K562 (cell line): ENCODE results near the gene BIK.

ENCODE experiments used
- EWSR1 ChIP-seq: fragments of 450-650 bp; IDR thresholded peaks from 2 replicates; pipeline ENCODE4 v1.6.1; 2018; ENCODE audit warnings: borderline replicate concordance, mild to moderate bottlenecking, low read depth, moderate library complexity; ENCODE audit not compliant: partially characterized antibody
- MAFG ChIP-seq: fragments of 450-650 bp; conservative IDR thresholded peaks from 2 replicates; pipeline ENCODE4 v1.6.1; 2016; ENCODE audit warnings: missing genetic modification characterization, missing compliant biosample characterization
- NONO ChIP-seq, 2 experiments: fragments of 200-400 bp in 1 of 2; fragments of 450-650 bp in 1 of 2; formaldehyde crosslinking in 1 of 2; IDR thresholded peaks; 2 replicates each; pipeline ENCODE4 v1.6.1; 2017; ENCODE audit warnings: low read depth in 2 of 2, mild to moderate bottlenecking in 2 of 2, moderate library complexity in 2 of 2, low read length in 1 of 2
- POLR2A ChIP-seq: fragments of 450-650 bp; conservative IDR thresholded peaks from 2 replicates; pipeline ENCODE4 v1.6.1; 2016
- POLR2AphosphoS5 ChIP-seq: IDR thresholded peaks from 2 replicates; pipeline ENCODE4 v1.6.1; 2011; ENCODE audit warnings: mild to moderate bottlenecking, low read depth, low read length, moderate library complexity; ENCODE audit not compliant: control insufficient read depth, insufficient read depth
- TARDBP ChIP-seq: fragments of 450-650 bp; IDR thresholded peaks from 2 replicates; pipeline ENCODE4 v1.6.1; 2016
- TBL1XR1 ChIP-seq, 2 experiments: IDR thresholded peaks; 2 replicates each; pipeline ENCODE4 v1.6.1; 2012; ENCODE audit warnings: improper control_type of control experiment in 2 of 2, low read length in 2 of 2, mild to moderate bottlenecking in 1 of 2
- ZFP30 ChIP-seq: fragments of 250-450 bp; sonication (Bioruptor Pico); IDR thresholded peaks from 2 replicates; pipeline ENCODE4 v1.8.0; 2022; ENCODE audit warnings: moderate library complexity, mild to moderate bottlenecking, inconsistent platforms, borderline replicate concordance
- TF ChIP-seq, protein P1 (sequence below): fragments of 250-450 bp; sonication (Bioruptor Pico); IDR thresholded peaks from 2 replicates; pipeline ENCODE4 v1.5.0; 2020; ENCODE audit warnings: mild to moderate bottlenecking
- TF ChIP-seq, protein P2 (sequence below): sonication (generic); formaldehyde crosslinking; IDR thresholded peaks from 2 replicates; pipeline ENCODE4 v1.8.0; 2022; ENCODE audit warnings: missing genetic modification reagents, mild to moderate bottlenecking, borderline replicate concordance
- TF ChIP-seq, protein P3 (sequence below): fragments of 250-450 bp; sonication (Bioruptor Pico); IDR thresholded peaks from 2 replicates; pipeline ENCODE4 v1.4.0; 2020; ENCODE audit warnings: mild to moderate bottlenecking, moderate library complexity
- TF ChIP-seq, protein P4 (sequence below), 3 experiments: IDR thresholded peaks in 2 of 3; conservative IDR thresholded peaks in 1 of 3; 2 replicates each; pipeline ENCODE4 v1.5.1; 2011 to 2012; ENCODE audit warnings: low read length in 3 of 3, mild to moderate bottlenecking in 3 of 3, control low read depth in 2 of 3, improper control_type of control experiment in 1 of 3, inconsistent platforms in 1 of 3, low read depth in 1 of 3, mixed read lengths in 1 of 3, moderate library complexity in 1 of 3; ENCODE audit not compliant: insufficient read depth in 2 of 3

DNA sequence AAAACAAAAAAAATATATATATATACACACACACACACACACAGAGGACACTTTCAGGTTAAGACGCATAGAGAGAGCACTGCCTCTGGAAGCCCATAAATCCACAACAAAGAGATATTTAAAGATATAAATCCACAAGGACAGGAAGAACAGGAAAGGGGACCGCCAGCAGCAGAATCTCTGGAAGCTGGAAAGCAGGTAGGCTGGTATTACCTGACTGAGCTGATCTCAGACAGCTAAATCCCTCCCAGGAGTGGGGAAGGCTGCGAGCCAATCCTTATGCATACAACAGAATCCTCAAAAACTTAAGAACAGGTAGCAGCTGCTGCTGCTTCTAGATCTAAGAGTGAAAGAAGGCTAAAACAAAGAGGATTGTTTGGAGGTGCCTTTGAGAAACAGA lies 34.4 kb downstream of the BIK start:
- no peak for TF ChIP-seq ZFP30
- TF ChIP-seq, protein P1, sequence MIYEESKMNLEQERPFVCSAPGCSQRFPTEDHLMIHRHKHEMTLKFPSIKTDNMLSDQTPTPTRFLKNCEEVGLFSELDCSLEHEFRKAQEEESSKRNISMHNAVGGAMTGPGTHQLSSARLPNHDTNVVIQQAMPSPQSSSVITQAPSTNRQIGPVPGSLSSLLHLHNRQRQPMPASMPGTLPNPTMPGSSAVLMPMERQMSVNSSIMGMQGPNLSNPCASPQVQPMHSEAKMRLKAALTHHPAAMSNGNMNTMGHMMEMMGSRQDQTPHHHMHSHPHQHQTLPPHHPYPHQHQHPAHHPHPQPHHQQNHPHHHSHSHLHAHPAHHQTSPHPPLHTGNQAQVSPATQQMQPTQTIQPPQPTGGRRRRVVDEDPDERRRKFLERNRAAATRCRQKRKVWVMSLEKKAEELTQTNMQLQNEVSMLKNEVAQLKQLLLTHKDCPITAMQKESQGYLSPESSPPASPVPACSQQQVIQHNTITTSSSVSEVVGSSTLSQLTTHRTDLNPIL (CRISPR knock-in tag): no peak
- TF ChIP-seq, protein P2, sequence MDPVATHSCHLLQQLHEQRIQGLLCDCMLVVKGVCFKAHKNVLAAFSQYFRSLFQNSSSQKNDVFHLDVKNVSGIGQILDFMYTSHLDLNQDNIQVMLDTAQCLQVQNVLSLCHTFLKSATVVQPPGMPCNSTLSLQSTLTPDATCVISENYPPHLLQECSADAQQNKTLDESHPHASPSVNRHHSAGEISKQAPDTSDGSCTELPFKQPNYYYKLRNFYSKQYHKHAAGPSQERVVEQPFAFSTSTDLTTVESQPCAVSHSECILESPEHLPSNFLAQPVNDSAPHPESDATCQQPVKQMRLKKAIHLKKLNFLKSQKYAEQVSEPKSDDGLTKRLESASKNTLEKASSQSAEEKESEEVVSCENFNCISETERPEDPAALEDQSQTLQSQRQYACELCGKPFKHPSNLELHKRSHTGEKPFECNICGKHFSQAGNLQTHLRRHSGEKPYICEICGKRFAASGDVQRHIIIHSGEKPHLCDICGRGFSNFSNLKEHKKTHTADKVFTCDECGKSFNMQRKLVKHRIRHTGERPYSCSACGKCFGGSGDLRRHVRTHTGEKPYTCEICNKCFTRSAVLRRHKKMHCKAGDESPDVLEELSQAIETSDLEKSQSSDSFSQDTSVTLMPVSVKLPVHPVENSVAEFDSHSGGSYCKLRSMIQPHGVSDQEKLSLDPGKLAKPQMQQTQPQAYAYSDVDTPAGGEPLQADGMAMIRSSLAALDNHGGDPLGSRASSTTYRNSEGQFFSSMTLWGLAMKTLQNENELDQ (CRISPR knock-in tag): no peak
- TF ChIP-seq, protein P3, sequence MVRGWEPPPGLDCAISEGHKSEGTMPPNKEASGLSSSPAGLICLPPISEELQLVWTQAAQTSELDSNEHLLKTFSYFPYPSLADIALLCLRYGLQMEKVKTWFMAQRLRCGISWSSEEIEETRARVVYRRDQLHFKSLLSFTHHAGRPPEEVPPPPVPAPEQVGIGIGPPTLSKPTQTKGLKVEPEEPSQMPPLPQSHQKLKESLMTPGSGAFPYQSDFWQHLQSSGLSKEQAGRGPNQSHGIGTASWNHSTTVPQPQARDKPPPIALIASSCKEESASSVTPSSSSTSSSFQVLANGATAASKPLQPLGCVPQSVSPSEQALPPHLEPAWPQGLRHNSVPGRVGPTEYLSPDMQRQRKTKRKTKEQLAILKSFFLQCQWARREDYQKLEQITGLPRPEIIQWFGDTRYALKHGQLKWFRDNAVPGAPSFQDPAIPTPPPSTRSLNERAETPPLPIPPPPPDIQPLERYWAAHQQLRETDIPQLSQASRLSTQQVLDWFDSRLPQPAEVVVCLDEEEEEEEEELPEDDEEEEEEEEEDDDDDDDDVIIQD (CRISPR knock-in tag): no peak
- no peak for TF ChIP-seq EWSR1
- no peak for TF ChIP-seq POLR2AphosphoS5
- TF ChIP-seq TARDBP: no peak
- no peak for TF ChIP-seq MAFG (tag)
- TF ChIP-seq POLR2A: no peak
- TF ChIP-seq, protein P4, sequence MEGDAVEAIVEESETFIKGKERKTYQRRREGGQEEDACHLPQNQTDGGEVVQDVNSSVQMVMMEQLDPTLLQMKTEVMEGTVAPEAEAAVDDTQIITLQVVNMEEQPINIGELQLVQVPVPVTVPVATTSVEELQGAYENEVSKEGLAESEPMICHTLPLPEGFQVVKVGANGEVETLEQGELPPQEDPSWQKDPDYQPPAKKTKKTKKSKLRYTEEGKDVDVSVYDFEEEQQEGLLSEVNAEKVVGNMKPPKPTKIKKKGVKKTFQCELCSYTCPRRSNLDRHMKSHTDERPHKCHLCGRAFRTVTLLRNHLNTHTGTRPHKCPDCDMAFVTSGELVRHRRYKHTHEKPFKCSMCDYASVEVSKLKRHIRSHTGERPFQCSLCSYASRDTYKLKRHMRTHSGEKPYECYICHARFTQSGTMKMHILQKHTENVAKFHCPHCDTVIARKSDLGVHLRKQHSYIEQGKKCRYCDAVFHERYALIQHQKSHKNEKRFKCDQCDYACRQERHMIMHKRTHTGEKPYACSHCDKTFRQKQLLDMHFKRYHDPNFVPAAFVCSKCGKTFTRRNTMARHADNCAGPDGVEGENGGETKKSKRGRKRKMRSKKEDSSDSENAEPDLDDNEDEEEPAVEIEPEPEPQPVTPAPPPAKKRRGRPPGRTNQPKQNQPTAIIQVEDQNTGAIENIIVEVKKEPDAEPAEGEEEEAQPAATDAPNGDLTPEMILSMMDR (IDR thresholded peaks at IDR 0.05 in 2 of 3, conservative IDR thresholded peaks at IDR 0.05 in 1 of 3; ENCODE audit: insufficient read depth in 2 of 3, low read depth in 1 of 3, low read length in 3 of 3): no peak
- no peak for TF ChIP-seq TBL1XR1 (IDR thresholded peaks at IDR 0.05; ENCODE audit: low read length in 2 of 2)
- TF ChIP-seq NONO (IDR thresholded peaks at IDR 0.05; ENCODE audit: low read depth in 2 of 2, low read length in 1 of 2): no peak
